PFSK-1 (cell line): ENCODE data around the gene VCL.

Experiments
- POLR2AphosphoS5 ChIP-seq: IDR thresholded peaks from 2 replicates; pipeline ENCODE4 v1.6.1; 2012; ENCODE audit warnings: low read depth, mild to moderate bottlenecking, control low read depth, low read length, moderate library complexity
- SIN3A ChIP-seq: IDR thresholded peaks from 2 replicates; pipeline ENCODE4 v1.6.1; 2012; ENCODE audit warnings: mild to moderate bottlenecking, low read length, moderate library complexity, borderline replicate concordance; ENCODE audit not compliant: insufficient read depth

- no peak for TF ChIP-seq SIN3A
- no peak for TF ChIP-seq POLR2AphosphoS5
These were observed 155.2 kb downstream of the VCL start for GRCh38 chr10:74153123-74153522.
